ENCODE measurements around the gene ARHGEF2.
A peak's percentile ranks its signal among the peaks of the same experiment; 100 is the strongest.

Gene ARHGEF2

GRCh38 chr1:155929057-155929456 is 49.3 kb downstream of the ARHGEF2 start:
- H3K27ac ChIP-seq, result no peak overlapping the region
- TF ChIP-seq, protein P1, sequence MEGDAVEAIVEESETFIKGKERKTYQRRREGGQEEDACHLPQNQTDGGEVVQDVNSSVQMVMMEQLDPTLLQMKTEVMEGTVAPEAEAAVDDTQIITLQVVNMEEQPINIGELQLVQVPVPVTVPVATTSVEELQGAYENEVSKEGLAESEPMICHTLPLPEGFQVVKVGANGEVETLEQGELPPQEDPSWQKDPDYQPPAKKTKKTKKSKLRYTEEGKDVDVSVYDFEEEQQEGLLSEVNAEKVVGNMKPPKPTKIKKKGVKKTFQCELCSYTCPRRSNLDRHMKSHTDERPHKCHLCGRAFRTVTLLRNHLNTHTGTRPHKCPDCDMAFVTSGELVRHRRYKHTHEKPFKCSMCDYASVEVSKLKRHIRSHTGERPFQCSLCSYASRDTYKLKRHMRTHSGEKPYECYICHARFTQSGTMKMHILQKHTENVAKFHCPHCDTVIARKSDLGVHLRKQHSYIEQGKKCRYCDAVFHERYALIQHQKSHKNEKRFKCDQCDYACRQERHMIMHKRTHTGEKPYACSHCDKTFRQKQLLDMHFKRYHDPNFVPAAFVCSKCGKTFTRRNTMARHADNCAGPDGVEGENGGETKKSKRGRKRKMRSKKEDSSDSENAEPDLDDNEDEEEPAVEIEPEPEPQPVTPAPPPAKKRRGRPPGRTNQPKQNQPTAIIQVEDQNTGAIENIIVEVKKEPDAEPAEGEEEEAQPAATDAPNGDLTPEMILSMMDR (conservative IDR thresholded peaks at IDR 0.05), result no peak

DNA sequence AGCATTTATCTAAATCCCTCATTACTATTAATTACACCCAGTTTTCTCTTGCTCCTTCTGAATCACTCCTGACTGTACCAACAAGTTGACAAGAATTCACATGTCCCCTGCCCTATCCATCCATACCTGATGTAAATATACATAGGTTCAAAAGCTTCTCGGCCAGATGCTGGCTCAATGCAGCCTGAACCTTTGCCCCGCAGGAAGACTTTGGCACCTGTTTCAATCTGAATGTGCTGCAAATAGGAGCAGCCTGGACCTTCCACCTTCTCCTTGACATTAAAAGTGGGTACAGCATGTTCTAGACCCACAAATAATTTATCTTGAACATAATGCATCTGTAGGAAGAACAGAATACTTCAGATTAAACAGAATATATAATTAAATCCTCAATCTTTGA is 52.8 kb downstream of the ARHGEF2 start:
- H3K27ac ChIP-seq, result no peak overlapping the region
- TF ChIP-seq, protein P1 (conservative IDR thresholded peaks at IDR 0.05), result no peak

- no peak overlapping the region for H3K27ac ChIP-seq
- TF ChIP-seq, protein P1 (conservative IDR thresholded peaks at IDR 0.05), result no peak
These were observed 57.6 kb downstream of the ARHGEF2 start for GRCh38 chr1:155920717-155921116.

DNA sequence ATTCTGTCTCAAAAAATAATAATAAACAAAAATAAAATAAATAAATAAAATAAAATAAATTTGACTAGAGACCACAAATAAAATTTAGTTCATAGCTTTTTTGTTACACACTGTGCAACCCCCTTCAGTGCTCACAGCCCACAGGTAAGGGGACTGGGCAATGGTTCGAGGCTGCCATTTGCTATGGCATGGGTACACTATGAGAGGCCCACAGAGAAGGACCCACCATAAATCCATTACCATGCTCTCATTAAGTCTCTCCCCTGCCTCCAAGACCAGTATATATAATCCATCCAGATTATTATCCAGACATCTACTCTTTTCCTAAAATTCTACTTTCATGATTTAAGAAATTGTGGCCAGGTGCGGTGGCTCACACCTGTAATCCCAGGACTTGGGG is 58.5 kb downstream of the ARHGEF2 start:
- H3K27ac ChIP-seq, result no peak overlapping the region
- TF ChIP-seq, protein P1 (conservative IDR thresholded peaks at IDR 0.05), result no peak

GRCh38 chr1:155918660-155919059 is 59.7 kb downstream of the ARHGEF2 start:
- H3K27ac ChIP-seq, result no peak overlapping the region
- TF ChIP-seq, protein P1 (conservative IDR thresholded peaks at IDR 0.05), result no peak

DNA sequence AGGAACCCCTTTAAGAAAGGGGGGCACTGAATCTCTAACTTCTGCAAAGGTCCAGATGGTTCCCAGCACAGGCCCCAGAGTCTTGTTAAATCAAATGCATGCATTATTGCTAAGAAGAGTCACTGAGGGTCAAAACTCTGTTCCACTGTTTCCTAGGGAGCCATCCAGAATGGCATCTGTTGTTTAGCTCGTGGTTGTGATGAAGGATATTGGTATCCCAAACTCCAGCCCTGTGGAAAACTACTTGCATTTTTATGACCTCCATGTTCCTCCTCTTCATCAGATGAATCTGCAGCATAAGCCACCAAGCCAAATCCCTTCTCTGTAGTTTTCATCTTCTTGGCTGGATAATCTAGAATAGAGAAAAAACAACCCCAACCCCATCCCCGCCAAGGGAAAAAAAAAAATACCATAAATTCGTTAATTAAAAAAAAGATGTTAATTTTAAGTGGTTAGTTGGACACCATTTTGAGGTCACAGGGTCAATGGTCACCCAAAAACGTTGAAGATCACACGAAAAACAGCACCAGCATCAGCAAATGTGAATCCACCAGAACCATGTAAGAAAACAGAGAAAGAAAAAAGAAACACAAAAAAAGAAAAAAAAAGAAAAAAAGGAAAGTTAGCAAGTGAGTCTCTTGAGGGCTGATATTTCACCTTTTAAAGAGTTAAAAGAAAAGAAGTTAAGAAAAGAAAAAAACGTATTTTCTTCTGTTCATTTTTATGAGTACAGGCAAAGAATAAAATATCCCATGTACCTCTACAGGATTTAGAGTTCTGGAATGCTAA is 64.2 kb downstream of the ARHGEF2 start:
- H3K27ac ChIP-seq, result no peak overlapping the region; the same call in 1 of the 2 replicates
- TF ChIP-seq, protein P1 (conservative IDR thresholded peaks at IDR 0.05), result no peak

GRCh38 chr1:155912056-155912536 is 66.3 kb downstream of the ARHGEF2 start:
- TF ChIP-seq, protein P1 (conservative IDR thresholded peaks at IDR 0.05), result no peak
- peak overlapping the region; percentile 83 for H3K27ac ChIP-seq
